Tibial nerve (tissue), 3 donors: Measurements from ENCODE around the gene WBP1.

Source experiments
- CTCF ChIP-seq, 5 experiments: fragments of 200-600 bp in 3 of 5; fragments of 450-650 bp in 2 of 5; sonication (generic) in 3 of 5; IDR thresholded peaks; one replicate each; pipeline ENCODE4 v1.5.1; 2016 to 2019; ENCODE audit warnings: antibody characterized with exemption in 5 of 5, mild to moderate bottlenecking in 3 of 5, moderate library complexity in 2 of 5
- POLR2A ChIP-seq, 2 donors: fragments of 450-650 bp; IDR thresholded peaks; one replicate each; pipeline ENCODE4 v1.6.1; 2017; ENCODE audit warnings: antibody characterized with exemption in 2 of 2, mild to moderate bottlenecking in 2 of 2, moderate library complexity in 2 of 2

GRCh38 chr2:74441170-74441689 is 17.0 kb upstream of the WBP1 start:
- TF ChIP-seq CTCF (IDR thresholded peaks at IDR 0.05) (no peak), POLR2A (IDR thresholded peaks at IDR 0.05) (no peak)
